ENCODE measurements around the gene UBE2J2.

UBE2J2 gene

DNA sequence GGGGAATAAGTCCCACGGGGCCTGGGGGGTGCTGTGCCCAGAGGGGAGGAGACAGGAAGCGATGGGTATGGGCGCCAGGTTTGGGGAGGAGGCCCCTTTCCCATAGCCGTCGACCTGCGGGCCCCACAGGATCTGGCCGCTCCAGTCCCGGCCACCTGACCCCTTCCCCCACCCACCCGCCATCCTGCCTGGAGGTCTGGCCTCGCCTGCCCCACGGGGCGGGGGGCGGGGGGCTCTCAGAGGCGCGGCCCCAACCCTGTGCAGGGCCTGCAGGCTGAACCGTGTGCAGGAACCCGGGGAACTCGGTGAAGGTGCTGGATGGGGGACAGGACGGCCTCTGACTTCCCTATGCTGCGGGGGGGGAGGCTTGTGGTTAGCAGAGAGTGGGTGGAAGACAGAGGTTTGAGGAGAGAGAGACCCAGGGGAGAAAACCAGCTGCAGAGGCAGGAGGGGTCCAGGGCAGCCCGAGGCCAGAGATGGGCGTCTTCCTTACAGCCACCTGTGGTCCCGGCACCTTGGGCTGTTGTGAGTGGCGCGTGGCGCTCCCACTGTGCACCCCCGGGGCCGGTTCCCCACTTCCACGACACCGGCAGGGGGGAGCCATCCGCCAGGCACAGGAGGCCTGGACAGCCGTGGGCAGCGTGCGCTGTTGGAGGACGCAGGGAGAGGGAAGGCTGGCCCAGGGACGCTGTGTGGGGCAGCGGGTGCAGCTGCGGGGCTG lies 64.8 kb downstream of the UBE2J2 start:
- DNase-seq = no peak

DNA sequence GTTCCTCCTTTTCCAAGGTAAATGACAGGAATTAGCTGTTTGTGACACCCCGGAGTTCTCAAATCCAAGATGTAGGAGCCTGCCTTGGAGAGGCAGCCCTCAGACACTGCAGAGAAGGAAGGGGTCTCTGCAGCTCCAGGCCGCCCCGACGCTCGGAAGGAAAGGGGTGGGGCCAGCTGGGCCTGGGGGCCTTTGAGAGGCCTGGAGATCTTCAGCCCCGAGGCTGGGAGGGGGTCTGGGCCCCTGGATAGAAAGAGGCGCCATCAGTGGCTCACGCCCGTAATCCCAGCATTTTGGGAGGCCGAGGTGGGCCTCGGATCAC lies 66.1 kb downstream of the UBE2J2 start:
- DNase-seq = no peak

DNA sequence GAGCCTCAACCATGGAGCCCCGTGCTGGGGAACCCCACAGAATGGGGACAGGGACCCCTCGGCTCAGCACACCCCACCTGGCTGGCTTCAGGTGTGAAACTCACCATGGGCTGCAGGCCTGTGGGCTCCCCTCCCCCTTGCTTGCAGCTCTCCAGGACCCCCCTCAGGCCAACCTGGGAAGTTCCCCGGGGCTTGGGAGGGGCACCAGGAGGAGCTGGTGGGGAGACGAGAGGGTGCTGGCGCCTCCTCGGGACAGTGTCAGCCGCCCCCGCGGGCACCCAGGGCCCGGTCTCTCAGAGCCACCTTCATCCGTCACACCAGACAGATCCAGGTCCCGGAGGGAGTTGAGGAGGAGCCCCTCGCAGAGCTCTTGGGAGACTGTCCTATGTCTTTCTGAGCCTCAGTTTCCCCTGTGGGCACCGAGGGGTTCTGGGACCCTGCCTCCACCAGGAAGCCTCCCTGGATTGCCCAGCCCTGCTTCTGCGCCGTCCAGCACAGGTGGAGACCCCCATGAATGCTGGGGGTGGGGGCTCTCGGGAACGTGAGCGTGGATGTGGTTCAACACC lies 66.6 kb downstream of the UBE2J2 start:
- no peak for DNase-seq

DNA sequence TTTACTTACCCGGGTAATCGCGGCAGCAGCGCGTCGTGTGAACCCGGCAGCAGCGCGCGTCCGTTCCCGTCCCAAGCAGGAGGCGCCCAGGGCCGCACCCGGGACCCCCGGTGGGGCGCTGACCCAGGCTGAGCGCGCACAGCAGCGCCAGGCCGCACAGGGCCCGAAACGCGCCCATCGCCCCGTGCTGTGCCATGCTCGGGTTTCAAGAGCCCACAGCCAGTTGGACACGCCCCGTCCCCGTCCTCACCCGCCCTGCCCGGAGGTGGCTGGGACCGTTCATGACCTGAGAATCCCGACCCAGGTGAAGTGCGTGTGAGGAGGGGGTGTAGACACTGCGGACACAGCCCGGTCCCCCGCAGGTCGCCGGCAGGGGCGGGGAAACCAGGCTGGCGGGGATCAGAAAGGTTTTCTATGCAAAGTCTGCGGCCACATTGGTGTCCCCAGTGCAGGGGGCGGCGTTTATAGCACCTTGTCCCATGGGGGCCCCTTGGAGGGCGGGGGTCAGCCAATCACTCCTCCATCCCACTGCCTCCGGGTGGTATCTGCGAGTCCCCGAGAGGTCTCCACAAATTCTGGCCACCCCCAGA lies 67.2 kb downstream of the UBE2J2 start, which contains the start of gene TNFRSF18:
TNFRSF18 (minus strand) TSS at position 217 of the 590 bp plus-strand sequence; CDS start at position 196, 21 bp downstream.
- no peak for DNase-seq

DNA sequence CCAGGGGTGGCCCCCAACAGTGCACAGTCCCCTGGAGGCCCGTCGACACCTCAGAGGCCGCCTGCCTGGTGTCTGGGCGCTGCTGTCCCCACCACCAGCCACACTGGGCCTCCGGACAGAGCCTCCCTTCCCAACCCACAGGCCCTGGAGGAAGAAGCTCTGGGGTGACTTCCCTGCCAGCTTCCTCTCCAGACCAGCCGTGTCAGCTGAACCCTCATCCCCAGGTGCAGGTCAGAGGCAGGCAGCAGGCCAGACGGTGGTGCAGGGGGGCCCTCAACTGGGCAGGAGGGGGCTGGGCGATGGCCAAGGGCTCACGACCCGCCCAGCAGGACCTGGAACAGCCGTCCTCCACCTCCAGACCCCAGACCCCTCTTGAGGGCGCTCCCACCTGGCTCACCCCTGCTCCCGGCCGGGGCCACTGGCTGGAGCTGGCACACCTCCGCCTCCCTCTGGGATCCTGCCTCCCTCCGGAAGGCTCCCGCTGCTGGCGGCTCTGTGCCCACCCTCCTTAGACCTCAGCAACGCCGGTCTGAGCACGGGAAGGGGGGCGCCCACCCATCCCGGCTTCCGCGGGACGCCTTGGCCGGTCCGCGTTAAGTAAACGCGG lies 67.8 kb downstream of the UBE2J2 start:
- no peak for DNase-seq

DNA sequence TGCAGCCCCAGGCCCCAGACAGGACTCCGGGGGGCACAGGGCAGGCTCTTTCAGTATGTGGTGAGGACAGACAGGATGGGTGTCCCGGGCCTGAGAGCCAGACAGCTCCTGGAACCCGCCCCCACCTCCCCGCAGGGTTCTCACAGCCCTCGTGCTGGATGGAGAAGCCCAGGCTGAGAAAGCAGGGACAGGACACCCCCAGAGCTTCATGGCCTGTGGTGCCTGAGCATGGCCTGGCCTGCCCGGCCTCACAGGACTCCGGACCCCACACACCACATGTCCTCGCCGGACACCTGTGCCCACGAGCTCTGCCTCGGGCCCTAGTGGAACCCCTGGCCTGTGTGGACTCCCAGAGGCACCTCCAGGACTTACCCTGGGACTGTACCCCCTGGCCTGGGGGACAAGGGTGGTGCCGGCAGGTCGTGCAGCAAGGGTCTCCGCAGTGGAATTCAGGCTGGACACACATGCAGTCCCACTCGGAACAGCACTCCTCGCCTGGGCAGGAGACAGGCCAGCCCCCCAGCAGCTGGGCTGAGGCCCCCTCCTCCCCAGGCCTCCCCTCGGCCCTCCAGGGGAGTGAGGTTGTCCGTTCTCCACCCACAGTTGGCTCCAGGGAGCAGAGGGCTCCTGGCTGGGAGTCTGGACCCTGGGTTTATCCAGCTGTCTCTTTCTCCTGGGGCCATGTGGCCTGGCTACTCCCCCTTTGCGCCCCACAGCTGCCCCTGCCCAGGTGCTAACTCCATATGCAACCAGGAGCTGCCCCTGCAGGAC lies 68.5 kb downstream of the UBE2J2 start:
- DNase-seq = no peak

DNA sequence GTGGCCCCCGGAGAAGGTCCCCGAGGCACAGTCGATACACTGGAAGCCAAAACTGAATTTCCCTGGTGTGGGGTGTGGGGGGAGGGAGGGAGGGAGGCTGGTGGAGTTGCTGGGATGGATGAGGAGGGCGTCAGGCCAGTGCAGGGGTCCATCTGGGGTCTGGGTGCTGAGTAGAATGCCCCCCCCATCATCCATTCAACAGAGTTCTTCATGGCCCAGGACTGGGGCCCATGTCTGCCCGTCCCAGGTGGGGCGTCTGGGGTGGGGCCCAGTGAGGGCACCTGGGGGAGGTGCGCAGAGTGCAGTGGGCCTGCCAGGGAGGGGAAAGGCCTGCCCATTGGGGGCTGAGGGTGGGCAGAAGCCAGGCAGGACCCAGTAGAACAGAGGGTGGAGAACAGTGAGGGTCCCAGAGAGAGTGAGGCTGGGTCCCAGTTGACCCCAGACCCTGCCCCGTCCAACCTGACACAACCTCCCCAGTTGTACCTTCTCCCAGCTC lies 69.2 kb downstream of the UBE2J2 start:
- no peak for DNase-seq
